Effector CD4-positive, alpha-beta T cell (primary cell): ENCODE results near the gene CEND1.

ENCODE experiments used
- DNase-seq: peaks from one replicate; pipeline ENCODE4 v3.0.0-alpha.2; 2020

Gene CEND1

DNA sequence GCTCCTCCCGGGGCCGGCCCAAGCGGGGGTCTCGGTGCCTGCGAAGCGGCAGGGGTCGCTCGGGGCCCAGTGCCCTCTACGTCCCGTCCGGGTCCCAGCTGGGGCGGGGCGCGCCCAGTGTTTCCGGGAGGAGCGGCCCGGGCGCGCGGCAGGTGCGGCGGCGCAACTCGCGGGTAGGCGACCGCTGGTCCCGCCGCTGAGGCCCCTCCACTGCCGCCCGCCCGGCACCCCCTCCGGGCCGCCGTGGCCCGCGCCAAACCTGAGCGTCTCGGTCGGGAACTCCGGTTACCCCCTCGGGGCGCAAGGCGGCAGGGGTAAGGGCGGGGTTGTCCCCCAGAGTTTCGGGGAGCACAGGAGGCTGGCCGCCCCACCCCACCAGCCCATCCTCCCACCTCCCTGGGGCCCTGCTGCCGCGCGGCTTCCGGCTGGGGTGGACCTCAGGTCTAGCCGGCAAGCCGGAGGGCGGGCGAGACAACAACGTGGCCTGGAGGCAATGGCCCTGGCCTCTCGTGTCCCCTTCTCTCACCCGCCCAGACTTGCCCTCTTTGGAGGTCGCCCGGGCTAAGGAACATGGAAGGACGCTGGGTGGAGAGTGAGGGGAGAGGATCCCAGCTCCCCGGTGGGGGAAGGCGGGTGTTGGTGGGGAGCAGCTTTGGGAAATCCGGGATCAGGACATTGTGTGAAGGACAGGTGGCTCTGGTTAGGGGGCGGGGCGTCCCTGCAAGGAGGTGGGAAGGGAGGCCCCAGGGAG lies 37.4 kb upstream of the CEND1 start:
- no peak for DNase-seq

DNA sequence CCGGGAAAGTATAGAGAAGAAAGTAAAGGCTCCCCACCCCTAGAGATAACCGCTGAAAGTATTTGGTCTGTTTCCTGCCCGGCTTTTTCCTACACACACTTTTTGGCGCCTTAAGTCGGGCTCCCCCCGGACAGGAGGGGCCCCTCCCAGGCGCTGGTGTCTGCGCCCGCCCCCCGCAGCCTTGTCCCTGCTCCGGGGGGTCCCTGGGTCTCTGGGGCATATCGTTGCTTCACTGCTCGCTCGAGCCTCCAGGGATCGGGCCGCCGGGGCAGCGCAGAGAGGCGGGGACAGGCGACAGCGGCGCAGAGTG lies 36.9 kb upstream of the CEND1 start:
- DNase-seq, result no peak

DNA sequence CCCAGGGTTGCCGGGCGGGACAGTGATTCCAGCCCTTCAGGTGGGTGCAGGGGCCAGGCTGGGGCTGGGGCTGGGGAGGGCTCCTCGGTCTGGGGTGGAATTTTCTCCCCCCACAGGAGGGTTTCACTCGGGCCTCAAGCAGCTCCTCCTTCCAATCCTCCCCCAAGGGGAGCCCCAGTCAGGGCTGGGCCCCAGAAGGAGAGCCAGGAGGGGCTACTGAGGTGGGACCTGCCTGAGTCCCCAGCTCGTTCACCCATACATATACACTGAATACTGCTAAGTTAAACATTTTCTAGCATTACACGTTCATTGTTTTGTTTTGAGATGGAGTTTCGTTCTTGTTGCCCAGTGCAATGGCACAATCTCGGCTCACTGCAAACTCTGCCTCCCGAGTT lies 36.3 kb upstream of the CEND1 start:
- no peak for DNase-seq

DNA sequence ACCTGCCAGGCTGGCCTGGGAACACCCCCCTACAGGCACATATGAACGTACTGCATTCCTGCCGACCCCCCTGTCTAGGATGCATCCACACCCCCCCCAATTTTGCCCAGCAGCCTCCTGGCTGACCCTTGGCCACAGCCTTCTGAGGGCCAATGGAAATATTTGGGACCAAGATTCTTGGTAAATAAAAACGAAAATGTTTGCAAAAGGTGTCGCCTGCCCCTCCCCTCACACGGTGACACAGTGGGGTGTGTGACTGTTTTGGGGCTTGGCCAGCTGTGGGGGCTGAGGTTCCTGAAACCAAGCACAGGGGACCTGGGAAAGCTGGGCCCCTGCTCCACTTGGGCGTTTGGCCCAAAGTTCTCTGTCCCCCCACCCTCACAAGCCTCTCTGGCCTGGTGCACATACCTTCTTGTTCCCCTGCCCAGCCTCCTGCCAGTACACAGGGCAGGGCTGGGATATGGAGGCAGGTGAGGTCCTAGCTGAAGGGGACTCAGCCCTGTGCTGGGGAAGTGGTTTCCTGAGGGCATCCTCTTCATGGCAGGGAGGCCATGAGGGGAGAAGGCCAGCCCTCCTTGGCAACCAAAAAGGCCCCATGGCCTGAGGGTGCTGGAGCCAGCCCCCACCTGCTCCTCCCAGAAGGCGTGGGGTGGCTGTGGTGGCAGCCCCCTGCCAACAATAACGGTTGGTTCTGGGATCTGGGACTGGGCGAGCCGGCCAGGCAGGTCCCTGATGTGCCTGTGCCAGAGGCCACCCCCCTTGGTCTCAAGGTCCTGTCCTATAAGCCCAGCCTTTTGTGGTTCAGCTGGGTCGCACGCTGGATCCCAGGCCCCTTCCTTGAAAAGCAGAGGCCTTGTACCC lies 35.7 kb upstream of the CEND1 start:
- no peak for DNase-seq

DNA sequence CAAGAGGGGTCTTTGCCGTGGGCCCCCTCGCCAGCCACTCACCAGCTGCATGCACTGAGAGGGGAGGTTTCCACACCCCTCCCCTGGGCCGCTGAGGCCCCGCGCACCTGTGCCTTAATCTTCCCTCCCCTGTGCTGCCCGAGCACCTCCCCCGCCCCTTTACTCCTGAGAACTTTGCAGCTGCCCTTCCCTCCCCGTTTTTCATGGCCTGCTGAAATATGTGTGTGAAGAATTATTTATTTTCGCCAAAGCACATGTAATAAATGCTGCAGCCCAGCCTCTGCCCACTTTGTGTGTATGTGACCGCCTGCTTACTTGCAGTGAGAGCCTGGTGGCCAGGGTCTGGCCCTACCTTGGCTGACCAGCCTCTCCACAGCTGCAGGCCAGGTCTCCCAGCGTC lies 35.1 kb upstream of the CEND1 start:
- no peak for DNase-seq

DNA sequence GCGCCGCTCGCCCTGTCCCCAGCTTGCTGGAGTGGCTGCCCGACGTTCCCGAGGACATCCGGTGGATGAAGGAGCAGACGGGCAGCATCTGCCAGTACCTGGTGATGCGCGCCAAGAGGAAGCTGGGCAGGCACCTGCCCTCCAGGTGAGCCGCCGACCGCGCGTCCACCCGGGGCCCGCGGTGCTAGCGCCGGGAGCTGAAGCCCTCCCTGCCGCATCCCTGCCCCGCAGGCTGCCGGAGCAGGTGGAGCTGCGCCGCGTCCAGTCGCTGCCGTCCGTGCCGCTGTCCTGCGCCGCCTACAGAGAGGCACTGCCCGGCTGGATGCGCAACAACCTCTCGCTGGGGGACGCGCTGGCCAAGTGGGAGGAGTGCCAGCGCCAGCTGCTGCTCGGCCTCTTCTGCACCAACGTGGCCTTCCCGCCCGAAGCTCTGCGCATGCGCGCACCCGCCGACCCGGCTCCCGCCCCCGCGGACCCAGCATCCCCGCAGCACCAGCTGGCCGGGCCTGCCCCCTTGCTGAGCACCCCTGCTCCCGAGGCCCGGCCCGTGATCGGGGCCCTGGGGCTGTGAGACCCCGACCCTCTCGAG lies 34.5 kb upstream of the CEND1 start:
- DNase-seq, result no peak

DNA sequence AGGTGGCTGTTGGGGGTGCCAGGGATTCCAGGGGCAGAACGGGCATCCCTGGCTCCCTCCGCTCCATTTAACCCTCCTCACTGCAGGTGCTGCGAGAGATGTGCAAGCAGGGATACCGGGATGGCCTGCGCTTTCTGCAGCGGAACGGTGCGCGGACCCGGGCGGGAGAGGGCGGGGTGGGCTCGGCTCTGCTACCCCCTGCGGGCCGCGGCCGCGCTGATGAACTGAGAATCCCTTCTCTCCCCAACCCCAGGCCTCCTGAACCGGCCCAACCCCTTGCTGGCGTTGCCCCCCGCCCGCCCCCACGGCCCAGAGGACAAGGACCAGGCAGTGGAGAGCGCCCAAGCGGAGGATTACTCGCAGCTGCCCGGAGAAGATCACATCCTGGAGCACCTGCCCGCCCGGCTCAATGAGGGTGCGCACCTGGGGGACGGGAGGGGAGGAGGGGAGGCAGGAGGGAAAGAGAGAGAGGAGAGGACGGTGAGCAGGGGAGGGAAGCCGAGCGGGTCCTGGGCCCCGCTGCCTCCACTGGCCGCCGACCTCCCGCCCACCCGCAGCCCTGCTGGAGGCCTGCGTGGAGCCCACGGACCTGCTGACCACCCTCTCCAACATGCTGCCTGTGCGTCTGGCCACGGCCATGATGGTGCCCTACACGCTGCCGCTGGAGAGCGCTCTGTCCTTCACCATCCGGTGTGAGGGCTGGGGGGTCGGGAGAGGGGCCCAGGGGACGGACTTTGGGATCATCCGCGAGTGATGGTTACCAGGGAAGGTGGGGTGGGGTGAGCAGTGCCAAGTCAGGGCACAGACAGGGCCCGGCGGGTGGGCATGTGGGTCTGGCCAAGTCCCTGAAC lies 33.8 kb upstream of the CEND1 start:
- no peak for DNase-seq

DNA sequence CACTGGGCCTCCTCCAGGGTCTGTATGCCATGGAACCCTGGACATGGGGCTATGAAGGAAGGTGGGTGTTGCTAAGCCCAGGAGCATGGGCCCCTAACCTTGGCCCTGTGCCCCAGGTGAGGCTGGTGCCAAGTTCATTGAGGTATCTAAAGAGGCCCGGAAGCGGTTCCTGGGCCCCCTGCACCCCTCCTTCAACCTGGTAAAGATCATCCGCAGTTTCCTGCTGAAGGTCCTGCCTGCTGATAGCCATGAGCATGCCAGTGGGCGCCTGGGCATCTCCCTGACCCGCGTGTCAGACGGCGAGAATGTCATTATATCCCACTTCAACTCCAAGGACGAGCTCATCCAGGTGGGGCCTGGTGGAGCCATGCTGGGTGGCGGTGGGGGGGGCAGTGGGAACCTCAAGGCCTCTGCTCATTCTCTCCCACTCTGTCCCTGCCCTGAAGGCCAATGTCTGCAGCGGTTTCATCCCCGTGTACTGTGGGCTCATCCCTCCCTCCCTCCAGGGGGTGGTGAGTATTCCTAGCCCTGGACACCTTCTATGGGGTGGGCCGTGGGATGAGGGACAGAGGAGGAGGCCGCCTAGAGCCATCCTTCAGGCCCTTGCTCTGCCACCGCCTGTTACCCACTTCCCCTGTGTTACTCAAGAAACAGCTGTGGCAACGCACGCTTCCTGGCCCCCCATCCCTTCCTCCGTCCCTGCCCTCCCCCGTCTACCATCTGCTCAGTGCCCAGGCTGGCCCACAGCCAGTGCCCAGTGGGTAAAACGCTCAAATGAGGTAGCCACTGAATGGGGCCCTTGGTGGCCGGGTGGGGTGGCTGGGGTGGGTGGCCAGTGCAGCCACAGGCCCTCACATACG lies 31.9 kb upstream of the CEND1 start:
- DNase-seq, result no peak

DNA sequence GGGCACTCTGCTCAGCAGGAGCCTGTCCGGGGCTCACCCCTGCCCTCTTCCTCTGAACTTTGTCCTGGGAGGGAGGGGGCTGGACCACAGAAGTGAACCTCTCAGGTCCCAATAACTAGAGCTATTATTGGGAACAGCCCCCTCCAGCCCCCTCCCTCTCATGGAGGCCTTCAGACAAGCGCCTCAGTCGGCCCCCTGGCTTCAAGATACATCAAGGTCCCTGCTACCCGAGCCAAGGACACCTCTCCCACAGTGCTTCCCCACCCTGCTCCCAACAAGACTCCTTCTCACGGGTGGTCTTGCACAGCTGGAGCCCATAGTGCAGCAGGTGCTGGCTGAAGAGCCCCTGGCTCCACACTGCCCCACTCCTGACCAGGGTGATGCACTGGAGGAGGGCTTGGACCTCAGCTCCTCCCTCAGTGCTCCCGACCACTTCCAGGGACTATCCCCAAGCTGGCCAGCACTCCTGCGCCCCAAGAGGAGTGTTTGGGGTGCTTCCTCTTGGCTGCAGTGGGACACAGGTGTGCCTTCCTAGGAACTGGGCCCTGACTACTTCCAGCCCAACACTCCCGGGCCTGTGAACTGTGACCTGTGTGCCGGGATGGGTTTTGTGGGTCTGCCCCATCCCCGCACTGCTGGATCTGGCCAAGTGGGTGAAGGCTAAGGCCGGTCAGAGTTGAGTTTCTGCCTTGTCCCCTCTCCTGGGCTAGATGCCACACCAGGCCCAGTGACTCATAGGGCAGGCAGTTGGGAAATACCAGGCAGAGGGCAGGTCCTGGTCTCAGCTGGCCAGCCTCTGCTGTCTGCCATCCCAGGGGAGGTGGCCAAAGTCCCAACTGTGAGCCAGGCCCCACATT lies 31.0 kb upstream of the CEND1 start:
- DNase-seq, result no peak

DNA sequence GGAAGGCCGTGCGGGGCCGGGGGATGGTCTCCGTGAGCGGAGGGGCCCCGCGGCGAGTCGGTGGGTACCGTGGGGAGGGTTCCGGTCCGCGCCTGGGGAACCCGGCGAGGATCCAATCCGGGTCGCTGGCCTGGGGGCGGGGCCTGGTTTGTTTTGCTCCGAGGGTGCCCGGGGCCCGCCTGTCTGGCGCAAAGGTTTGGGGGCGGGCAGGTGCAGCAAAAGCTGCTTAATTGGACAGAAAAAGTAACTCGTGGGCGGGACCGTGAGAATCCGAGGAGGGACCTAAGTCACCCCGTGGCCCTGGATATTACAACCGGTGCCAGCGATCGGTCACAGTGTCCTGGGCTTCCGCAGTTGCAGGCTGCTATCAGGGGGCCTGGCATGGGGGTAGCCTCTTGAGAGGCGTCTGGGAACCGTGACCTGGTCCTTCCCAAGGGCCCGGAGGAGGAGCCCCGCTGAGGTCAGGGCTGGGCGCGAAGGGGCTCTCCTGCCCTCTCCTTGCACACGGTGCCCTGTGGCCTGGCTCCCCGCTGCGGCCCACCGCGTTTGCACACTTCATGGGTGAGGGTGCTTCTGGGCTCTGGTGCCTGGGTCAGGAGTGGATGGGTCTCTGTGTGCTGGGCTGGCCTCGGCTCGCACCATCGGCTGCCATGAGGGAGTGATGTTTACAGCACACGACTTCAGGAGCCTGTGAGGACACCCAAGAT lies 30.2 kb upstream of the CEND1 start:
- DNase-seq, result peak; percentile 95

DNA sequence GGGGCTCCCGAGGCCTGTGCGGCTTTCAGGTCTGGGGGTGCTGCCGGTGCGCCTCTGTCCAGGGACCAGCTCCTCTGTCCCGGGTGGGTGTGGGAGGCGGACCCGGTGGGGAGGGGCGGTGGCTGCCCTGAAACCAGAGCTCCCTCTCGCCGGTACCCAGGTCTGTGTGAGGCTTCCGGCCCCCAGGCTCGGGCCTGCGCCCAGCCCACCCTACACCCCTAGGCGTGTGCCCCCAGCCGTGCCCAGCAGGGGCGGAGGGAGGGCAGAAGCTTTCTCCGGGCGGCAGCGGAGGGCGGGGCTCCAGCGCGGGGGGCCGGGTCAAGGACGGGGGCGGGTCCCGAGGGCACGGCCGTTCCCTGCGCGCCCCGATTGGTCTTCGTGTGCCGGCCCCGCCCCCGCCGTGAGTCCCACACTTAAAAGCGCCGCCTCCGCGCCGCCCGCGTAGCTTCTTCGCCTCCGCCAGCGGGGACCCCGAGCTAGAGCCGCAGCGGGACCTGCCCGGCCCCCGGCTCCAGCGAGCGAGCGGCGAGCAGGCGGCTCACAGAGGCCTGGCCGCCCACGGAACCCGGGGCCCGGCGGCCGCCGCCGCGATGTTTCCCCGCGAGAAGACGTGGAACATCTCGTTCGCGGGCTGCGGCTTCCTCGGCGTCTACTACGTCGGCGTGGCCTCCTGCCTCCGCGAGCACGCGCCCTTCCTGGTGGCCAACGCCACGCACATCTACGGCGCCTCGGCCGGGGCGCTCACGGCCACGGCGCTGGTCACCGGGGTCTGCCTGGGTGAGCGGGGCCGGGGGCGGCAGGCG lies 29.4 kb upstream of the CEND1 start:
- peak; percentile 87 for DNase-seq

DNA sequence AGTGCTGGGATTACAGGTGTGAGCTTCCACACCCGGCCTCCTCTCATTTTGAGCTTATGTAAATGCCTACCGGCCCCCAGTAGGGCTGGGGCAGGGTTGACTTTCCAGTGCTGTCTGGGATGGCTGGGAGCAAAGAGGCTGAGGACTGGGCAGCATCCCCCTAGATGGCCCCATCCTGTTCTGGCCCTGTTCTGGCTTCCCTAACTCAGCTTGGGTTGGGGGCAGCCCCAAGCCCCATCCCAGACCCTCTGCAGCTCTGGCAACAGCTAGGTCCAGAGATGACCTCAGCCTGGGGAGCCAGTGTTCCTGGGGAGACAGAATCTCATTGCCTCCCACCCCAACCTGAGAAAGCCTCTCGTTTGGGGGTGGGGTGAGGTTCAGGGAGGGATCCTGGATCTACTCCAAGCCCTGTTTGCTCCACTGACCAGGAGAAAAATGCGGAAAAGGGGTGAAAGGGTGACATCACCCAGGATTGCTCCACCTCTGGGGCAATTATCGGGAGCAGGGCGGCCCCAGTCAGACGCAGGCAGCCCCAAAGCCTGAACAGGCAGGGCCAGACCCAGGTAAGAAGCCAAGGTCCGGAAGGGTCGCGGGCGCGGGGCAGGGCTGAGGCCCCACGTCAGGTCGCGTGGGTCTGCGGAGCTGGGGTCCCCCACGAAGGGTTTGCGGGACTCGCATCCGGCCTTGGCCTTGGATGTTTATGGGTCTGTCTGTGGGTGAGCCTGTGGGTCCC lies 28.7 kb upstream of the CEND1 start, which contains the start of gene PNPLA2:
Gene PNPLA2, plus strand, starts transcription at position 519 of the 733 bp plus-strand sequence. CDS start 805 bp downstream, outside the sequence.
- no peak for DNase-seq

DNA sequence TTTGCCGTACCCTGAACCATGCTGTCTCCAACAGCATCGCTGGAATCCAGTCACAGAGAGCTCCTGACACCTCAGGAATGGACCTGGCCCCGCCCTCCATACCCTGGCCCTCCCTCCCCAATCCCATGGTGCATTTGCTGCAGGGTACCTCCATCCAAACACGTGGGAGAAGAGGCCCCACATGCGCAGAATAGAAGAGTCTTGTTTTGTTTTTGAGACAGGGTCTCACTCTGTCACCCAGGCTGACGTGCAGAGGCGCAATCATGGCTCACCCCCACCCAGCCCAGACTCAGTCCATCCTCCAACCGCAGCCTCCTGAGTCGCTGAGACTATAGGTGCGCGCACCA lies 26.5 kb upstream of the CEND1 start:
- no peak for DNase-seq

DNA sequence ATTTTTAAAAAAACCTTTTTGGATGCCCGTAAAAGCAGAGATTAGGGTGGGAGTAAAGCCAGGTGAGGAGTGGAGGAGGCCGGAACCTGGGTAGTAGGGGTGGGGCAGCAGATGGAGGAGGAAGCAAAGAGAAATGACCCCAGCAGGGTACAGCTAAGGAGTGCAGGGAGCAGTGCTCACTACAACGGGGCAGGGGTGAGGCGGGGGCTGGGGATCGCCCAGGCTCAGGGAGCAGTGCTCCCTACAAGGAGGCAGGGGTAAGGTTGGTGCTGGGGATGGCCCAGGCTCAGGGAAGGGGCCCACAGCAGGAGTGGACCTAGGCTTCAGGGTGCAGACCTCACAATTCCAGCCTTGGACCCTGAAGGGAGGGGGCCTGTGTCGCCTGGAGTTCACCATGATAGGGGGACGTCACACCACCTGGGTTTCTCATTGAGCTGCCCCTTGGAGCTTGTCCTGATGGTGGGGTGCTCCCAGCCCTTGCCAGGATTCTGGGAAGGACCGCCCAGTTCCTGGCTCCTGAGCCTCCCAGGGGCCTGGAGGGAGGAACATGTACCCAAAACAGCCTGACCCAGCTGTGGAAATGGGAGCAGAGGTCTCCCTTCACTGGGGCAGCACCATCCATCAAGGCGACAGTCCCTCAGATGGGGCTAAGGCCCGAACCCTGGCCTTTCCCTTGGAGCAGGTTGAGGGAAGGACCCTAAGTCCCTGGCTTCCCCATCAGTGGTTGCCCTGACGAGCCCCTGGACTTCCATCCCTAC lies 26.0 kb upstream of the CEND1 start:
- DNase-seq, result no peak

DNA sequence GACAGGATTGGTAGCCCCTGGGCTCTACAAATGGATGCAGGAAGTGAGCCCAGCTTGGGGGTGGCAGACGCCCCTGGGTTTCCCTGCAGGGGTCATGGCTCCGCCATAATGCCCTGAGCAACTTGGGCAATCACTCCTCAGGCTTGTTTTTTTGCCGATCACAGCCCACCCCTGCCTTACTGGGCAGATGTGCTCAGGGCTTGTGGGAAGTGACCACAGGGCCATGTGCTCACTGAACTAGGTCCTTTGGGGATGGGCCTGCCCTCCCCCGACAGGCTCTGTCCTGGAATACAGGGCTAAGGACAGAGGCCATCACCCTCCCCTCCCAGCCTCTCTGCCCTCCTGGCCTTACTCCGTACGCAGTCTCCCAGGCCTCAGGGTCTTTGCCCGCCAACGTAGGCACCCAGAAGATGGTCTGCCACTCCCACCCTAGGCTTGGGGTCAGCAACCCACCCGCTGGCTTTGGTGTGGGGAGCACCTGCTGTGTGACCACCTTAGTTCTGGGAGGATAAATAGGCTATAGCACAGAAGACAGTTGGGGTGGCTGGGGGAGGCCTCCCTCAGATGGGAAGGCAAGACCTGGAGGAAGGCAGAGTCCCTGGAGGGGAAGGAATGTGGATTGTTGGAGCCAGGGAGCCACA lies 23.7 kb upstream of the CEND1 start:
- no peak for DNase-seq

DNA sequence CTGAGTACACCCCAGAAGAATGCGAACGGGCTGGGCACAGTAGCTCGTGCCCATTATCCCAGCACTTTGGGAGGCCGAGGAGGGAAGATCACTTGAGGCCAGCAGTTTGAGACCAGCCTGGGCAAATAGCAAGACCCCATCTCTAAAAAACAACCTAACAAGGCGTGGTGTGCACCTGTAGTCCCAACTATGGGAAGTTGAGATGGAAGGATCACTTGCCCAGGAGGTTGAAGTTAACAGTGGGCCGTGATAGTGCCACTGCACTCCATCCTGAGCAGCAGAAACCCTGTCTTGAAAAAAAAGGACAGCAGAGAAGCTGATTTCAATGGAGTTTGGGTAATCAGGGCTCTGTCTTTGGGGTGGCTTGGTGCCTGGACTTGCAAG lies 23.2 kb upstream of the CEND1 start:
- DNase-seq, result no peak

DNA sequence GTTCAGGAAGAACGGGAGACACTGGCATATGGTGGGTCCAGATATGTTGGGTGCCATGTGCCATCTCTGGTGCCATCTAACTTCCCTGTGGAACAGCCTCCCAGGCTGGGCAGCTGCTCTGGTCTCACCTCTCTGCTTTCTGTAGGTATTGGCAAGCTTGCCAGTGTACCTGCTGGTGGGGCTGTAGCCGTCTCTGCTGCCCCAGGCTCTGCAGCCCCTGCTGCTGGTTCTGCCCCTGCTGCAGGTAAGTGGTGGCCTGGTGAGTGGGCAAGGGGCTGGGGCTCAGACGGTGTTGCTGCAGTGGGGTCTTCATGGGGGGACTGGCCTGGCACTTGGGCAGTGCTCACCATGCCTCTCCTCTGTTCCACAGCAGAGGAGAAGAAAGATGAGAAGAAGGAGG lies 22.5 kb upstream of the CEND1 start:
- DNase-seq, result no peak
